HG02840 (cell line): ENCODE measurements around the gene MMEL1.

Experiments
- ATAC-seq: cut with Tn5 transposase; IDR thresholded peaks from one replicate; pipeline ENCODE4 v1.9.1; 2021; ENCODE audit warnings: mild to moderate bottlenecking, moderate library complexity, moderate number of reproducible peaks; ENCODE audit not compliant: unreplicated experiment, low FRiP score

The MMEL1 gene

DNA sequence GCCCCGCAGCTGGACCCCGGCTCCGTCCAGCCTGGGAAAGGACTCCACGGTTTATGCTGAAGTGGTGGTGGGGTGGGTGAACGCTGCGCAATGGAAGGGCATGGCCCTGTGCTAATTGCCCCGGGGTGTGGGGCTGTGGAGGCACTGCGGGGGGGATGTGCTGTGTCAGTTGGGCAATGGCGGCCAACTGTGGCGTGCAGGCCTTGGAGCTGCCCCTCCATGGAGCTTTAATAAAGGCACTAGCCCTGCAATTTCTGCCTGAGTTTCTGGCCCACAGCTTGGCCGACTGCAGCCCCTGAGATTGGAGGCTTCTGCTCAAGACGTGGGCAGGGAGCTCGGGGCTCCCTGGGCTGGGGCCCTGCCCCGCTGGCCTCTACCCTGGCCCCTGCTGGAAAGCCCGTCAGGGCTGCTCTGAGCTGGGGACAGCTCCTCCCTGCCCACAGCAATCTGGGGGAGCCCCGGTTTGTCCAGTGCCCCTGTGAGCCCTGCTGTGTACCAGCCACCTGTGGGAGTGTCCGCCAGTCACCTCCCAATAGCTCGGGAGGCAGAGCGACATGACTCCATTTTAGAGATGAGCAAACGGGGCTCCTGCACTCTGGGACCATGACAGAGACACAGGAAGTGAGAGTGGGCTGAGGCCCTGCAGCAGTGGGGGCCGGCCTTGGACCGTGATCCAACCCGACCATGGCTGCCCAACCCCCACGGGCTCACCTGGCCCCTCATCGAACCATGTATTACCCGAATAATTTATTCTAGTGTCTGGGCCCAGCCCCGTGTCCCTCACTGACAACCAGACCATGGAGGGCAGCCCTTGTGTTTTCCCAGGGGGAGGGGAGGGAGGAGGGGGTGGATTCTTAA lies 85.4 kb downstream of the MMEL1 start:
- ATAC-seq = no peak

DNA sequence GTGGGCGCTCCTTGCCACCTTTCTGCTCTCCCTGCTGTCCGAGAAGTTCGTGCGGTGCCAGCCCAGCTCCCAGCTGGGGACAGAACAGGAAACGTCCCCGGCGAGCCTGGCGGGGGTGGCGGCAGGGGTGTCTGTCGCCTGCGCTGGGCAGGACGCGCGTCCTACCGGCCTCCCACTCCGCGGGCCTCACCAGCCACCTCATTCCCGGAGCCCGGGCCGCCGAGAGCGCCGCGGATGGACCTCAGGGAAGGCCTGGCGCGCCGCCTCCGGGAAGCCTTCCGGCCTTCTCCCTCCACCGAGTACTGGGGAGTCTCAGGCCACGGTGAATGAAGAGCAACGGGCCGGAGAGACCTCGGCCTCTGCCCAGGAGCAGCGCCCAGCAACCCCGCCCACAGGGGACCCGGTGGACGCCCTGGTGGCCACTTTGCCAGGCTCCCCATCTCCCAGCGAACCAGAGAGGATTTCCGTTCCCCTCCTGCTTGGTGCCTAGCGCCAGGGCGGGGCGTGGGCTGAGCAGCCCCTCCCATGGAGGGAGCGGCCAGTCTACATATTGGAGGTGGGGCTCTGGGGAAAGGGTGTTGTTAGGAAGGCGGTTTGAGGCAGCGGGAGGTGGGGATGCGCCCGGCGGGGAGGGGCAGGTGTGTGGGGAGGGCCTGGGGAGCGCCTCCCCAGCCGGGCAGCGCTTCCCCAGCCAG lies 86.2 kb downstream of the MMEL1 start:
- peak; percentile 29 for ATAC-seq

DNA sequence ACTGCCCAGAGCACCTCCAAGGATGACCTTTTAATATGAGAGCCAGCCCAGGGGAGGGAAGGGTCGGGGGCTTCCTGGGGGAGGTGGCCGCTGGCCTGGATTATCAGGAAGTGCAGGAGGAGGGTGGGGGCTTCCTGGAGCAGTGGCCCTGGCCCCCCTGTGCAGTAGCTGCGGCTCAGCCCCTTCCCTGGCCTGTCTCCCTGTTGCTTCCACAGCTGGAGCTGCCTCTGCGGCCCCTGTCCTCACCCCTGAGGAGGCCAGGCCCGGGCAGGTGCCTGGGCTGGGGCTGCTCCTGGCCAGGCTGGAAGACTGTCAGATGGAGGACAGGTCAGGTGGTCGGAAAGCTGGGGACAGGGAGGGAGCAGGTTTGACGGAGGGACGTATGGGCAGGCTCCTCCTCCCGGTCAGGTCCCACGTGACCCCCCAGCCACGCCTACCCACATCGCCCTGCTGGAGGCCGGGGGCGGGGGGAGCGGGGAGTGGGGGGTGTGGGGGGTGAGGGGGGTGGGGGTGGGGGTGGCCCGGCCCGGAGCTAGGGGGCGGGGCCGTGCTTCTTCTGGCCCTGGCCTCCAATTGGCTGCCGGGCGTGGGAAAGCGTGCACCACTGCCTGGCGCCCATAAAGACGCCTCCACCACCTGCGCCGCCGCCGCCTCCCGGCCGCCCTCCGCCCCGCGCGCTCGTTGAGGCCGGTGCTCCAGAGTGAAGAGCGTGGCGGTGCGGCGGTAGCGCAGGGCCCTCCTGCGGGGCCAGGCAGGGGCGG lies 86.9 kb downstream of the MMEL1 start:
- ATAC-seq = peak; percentile 33

DNA sequence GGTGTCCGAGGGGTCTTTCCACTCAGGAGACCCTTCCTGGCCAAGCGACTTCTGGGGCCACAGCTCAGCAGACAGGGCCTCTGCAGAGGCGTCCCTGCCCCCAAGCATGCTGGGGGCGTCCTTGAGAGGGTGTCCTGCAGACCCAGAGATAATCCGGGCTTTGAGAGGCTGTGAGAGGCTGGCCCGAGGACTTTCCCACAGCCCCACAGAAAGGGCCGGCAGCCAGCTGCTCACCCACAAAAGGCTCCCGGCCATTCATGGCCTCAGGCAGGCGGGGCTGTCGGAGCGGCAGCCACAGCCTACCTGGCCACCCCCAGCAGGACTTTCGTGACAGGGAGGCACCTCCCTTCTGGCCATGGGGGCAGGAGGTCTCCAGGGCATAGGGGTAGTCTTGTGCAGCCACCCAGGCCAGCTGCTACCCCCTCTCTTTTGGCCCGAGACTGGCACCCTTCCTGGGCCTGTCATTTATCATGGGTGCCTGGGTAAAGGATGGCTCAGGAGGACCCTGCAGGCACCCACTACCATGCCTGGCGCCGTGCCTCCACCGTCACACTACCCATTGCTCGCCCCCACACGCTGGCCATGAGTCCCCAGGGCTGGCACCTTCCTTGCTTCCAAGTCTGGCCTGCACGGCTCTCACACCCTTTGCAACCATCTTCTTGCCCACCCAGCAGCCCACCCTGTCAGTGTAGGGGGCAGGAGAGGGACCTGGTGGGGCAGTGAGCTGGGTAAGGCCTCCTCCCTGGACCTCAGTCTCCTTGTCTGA lies 87.8 kb downstream of the MMEL1 start:
- no peak for ATAC-seq

DNA sequence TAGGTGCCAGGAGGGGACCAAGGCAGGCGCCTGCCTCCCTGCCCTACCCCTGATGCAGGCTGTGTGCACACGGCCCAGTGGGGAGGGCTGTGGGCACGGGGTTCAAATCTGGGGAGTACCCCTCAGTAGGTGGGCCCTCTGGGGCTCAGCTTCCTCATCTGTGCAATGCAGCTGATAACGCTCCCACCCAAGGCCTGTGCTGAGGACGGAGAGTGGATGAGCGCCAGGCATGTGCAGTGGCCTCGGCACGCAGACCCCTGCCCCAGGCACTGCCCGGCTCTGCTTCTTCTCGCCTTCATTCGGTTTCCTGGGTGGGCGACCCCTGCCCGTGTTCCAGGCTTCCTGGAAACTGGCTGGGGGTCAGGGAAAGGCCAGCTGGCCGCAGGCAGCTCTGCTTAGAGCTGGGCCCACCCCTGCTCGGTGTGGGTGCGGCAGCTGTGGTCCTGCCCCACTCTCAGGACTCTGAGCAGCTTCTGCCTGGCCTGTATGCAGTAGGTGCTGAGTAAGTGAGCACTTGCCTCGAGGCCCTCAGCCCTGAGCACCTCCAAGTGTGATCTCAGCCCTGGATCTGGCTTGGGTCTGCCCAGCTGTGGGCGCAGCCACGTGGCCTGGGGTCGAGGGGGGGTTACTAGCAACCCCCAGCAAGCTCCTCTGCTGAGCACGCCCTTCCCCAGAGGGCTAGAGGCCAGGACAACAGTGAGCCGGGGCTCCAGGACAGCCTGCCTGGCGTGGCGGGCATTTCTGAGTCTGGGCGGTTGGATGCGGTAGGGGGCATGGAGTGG lies 88.5 kb downstream of the MMEL1 start:
- no peak for ATAC-seq

DNA sequence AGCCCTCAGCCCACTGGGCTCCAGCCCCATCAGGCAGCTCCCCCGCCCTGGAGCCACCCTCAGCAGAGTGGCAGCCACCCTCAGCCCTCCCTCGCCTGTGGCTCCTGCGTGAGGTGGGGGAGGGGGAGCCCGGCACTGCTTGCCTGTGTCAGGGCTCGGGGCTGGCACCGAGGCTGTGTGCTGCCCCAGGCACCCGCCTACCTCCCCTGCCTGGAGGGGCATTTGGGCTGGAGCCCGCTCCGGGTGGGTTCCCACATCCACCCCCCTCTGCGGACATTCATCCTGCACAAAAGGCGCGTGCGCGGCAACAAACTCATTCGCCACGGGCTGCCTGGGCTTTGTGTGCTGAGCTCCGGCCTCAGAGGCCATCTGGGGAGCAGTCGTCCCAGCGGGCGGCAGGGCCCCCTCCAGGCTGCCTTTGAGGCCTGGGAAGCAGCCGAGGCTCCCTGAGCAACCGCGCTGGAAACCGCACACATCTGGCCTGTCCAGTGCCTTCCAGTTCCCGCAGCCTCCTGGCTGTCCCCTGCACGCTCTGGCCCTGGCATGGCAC lies 89.2 kb downstream of the MMEL1 start:
- no peak for ATAC-seq

DNA sequence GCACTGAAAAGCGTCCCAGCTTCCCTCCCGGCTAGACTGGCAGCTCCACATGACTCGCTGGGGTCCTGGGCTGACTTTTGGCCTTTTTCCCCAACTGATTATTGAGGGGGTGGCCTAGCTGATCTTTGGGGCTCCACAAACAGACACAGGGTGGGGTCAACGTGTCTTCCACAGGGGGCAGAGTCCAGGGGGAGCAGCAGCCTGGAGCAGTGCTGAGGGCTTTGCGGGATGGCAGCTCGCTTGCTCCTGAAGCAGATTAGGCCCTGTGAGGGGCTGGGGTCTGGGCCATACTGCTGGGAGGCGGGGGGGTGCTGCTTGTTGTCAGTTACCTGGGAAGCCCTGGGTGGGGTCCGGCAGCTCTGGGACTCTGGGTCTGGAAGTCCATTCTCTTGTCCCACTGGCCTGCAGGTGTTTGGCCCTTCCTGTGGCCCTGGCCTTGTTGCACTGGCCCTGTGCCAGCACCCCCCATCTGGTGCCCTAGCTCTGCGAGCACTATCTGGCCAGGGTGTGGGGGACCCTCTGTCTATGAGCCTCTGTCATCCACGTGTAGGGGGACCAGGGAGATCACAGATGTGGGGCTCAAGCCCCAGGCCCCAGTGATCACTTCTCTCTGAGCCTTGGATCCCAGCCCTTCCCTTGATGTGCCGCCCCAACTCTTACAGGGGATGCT lies 90.4 kb downstream of the MMEL1 start:
- no peak for ATAC-seq

DNA sequence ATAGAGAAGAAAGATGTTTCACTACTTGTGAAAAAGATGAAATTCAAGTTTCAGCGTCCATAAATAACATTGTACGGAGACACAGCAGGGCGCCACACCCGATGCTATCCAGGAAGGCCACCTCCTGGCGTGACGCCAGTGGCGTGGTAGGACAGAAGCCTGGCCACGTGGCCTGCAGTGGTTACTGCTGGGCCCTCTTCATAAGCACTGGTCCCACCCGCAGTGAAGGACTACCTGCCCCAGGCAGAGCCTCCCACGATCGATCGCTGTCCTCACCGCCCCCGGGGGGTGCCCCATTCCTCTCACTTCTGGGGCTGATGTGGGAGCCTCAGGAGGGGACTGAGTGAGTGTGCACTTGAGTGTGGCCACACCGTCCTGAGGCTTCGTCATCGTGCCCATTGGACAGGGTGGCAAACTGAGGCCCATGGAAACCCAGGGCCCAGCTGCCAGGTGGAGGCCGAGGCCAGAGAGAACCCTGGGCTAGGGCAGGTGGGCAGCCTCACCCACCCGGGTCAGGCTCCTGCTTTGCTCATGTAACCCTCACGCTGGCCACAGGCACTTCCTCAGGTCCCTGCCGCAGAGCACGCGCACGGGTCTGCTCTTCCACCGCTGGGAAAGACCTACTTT lies 91.1 kb downstream of the MMEL1 start:
- ATAC-seq = no peak

DNA sequence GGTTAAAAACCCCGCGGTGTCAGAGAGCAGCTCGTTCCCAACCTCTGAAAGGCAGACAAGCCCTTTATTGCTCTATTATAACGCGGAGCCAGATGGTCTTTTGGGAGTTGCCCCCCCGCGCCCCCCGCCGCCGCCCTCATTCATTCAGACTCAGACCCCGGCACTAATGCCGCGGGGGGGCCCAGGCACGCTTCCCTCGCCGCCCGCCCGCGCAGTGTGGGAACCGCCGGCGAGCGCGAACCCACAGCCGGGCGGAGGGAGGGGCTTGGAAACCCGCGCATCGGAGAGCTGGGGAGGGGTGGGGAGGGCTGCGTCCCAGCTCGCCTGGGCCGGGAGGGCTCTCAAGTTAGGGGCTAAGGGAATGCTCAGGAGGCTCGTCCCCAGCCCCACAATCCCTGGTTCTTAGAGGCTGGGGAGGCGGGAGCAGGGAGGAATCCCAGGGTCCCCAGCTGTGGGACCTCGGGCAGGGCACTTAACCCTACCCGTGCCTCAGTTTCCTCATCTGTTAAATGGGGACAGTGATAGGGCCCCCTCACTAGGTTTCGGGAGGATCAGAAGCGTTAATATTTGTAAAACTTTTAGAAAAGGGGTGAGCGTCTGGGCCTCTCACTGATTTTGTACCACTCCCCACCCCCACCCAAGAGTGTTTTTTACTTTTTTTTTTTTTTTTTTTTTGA lies 91.9 kb downstream of the MMEL1 start:
- ATAC-seq = no peak
